RWPE2 (cell line): ENCODE data around the gene KLHL2.
A peak's percentile ranks its signal among the peaks of the same experiment; 100 is the strongest.
"Not testable (repeated sequence)": the region's sequence is repeated elsewhere in the genome, so short reads cannot be mapped to it uniquely, and the experiment has no call there.

ENCODE experiments used
- ATAC-seq: fragments of 200-7000 bp; cut with Tn5 transposase; 3 replicates; pipeline ENCODE4 v1.9.1; 2021; ENCODE audit warnings: low read depth
- DNase-seq: peaks from one replicate; pipeline ENCODE4 v3.0.0-alpha.2; 2020; ENCODE audit warnings: low spot score
- H3K27ac ChIP-seq: fragments of 450-650 bp; 2 replicates; pipeline ENCODE4 v1.5.1; 2017; ENCODE audit warnings: mild to moderate bottlenecking; ENCODE audit not compliant: poor library complexity, severe bottlenecking
- H3K27me3 ChIP-seq: fragments of 250-450 bp; sonication (Bioruptor Pico); 2 replicates; pipeline ENCODE4 v1.5.1; 2021; ENCODE audit warnings: mild to moderate bottlenecking, moderate library complexity; ENCODE audit not compliant: insufficient read depth, poor library complexity, severe bottlenecking
- H3K36me3 ChIP-seq: fragments of 250-450 bp; sonication (Bioruptor Pico); 2 replicates; pipeline ENCODE4 v1.5.1; 2020; ENCODE audit warnings: low read depth, mild to moderate bottlenecking, moderate library complexity
- H3K4me1 ChIP-seq: fragments of 250-450 bp; sonication (Bioruptor Pico); 2 replicates; pipeline ENCODE4 v1.5.1; 2021; ENCODE audit warnings: mild to moderate bottlenecking, moderate library complexity; ENCODE audit not compliant: insufficient read depth, poor library complexity, severe bottlenecking
- H3K4me3 ChIP-seq: fragments of 250-450 bp; sonication (Bioruptor Pico); 2 replicates; pipeline ENCODE4 v1.5.1; 2021; ENCODE audit warnings: mild to moderate bottlenecking, moderate library complexity; ENCODE audit not compliant: severe bottlenecking
- H3K9me3 ChIP-seq: fragments of 250-450 bp; sonication (Bioruptor Pico); 2 replicates; pipeline ENCODE4 v1.5.1; 2021; ENCODE audit warnings: mild to moderate bottlenecking, moderate library complexity; ENCODE audit not compliant: severe bottlenecking
- CTCF ChIP-seq: fragments of 450-650 bp; IDR thresholded peaks from one replicate; pipeline ENCODE4 v1.5.1; 2017; ENCODE audit warnings: mild to moderate bottlenecking, moderate library complexity; ENCODE audit not compliant: poor library complexity, severe bottlenecking

KLHL2 gene

GRCh38 chr4:165331823-165332222 lies 124.5 kb downstream of the KLHL2 start:
- Histone ChIP-seq H3K27ac (peak overlapping the region; percentile 95), H3K36me3 (peaks cover 90% of the 10 kb centered on the region), H3K9me3 (no peaks in the 10 kb centered on the region), H3K27me3 (no peaks in the 10 kb centered on the region), H3K4me1 (peaks cover 16% of the 10 kb centered on the region), H3K4me3 (peak overlapping the region; percentile 61)
- TF ChIP-seq CTCF = no peak
- DNase-seq = no peak
- ATAC-seq = no peak

- Histone ChIP-seq H3K27me3 (no peaks in the 10 kb centered on the region), H3K9me3 (no peaks in the 10 kb centered on the region), H3K4me3 (peak overlapping the region; percentile 61), H3K27ac (peak overlapping the region; percentile 95), H3K36me3 (peaks cover 96% of the 10 kb centered on the region), H3K4me1 (peaks cover 16% of the 10 kb centered on the region)
- no peak for TF ChIP-seq CTCF
- DNase-seq (no peak), ATAC-seq (no peak)
These were observed 125.1 kb downstream of the KLHL2 start for GRCh38 chr4:165332502-165332901.

- Histone ChIP-seq H3K4me1 (peaks cover 16% of the 10 kb centered on the region), H3K27me3 (no peaks in the 10 kb centered on the region), H3K9me3 (no peaks in the 10 kb centered on the region), H3K36me3 (peaks cover 100% of the 10 kb centered on the region), H3K4me3 (no peak overlapping the region), H3K27ac (peak overlapping the region; percentile 17)
- DNase-seq (no peak), ATAC-seq (no peak)
- no peak for TF ChIP-seq CTCF
These were observed 127.9 kb downstream of the KLHL2 start for GRCh38 chr4:165335163-165335703.

- peaks cover 100% of the 10 kb centered on the region for H3K36me3 ChIP-seq
- no peak overlapping the region for H3K4me3 ChIP-seq
- H3K4me1 ChIP-seq = peaks cover 16% of the 10 kb centered on the region
- no peaks in the 10 kb centered on the region for H3K27me3 ChIP-seq
- DNase-seq (no peak), ATAC-seq (no peak)
- no peak for TF ChIP-seq CTCF
- H3K9me3 ChIP-seq = no peaks in the 10 kb centered on the region
- H3K27ac ChIP-seq = no peak overlapping the region
These were observed 129.4 kb downstream of the KLHL2 start for GRCh38 chr4:165336743-165337142.

- not testable (repeated sequence) for H3K27ac ChIP-seq, H3K9me3 ChIP-seq, H3K4me1 ChIP-seq, ATAC-seq, DNase-seq, H3K27me3 ChIP-seq, H3K4me3 ChIP-seq
- peaks cover 58% of the 10 kb centered on the region for H3K36me3 ChIP-seq
These were observed 135.0 kb downstream of the KLHL2 start for GRCh38 chr4:165342340-165342739.
